ENCODE results near the gene NAA35. TPM values are rescaled to one million over a fixed set of nuclear protein-coding genes. Genes with fewer than 3 reads are reported as not detected.

The NAA35 gene
- total RNA-seq, 2 experiments from 2014 or later: 9.5 to 20.2 TPM

- Histone ChIP-seq H3K4me2 (ENCODE audit: low read length) (no peak overlapping the region), H3K9me3 (ENCODE audit: low read length) (no peaks in the 10 kb centered on the region), H3K4me1 (ENCODE audit: insufficient read depth, low read length, poor library complexity, severe bottlenecking) (no peaks in the 10 kb centered on the region), H3K36me3 (ENCODE audit: insufficient read depth, low read length) (peaks cover 88% of the 10 kb centered on the region), H3K79me2 (ENCODE audit: insufficient read depth, low read depth, low read length) (no peaks in the 10 kb centered on the region), H2AFZ (ENCODE audit: low read length) (no peak overlapping the region), H3K27ac (ENCODE audit: low read depth, low read length, poor library complexity, severe bottlenecking) (no peak overlapping the region), H4K20me1 (ENCODE audit: insufficient read depth, low read length) (no peaks in the 10 kb centered on the region), H3K4me3 (ENCODE audit: low read depth, low read length, poor library complexity, severe bottlenecking) (no peak overlapping the region), H3K9me2 (ENCODE audit: insufficient read depth, low read length) (no peaks in the 10 kb centered on the region)
- ChIA-PET CTCF (ENCODE audit: unreplicated experiment) (no interaction called here), POLR2A (no interaction called here)
- intact Hi-C loops (cut with micrococcal nuclease; ENCODE audit: unreplicated experiment): no loop called here
- no peak for DNase-seq (ENCODE audit: low spot score)
- BruUV-seq (replicated peaks): no TSS peak
- TF ChIP-seq CTCF (conservative IDR thresholded peaks at IDR 0.05; ENCODE audit: low read length) (no peak), EZH2phosphoT487 (IDR thresholded peaks at IDR 0.05; ENCODE audit: borderline replicate concordance, low read depth, low read length) (no peak)
Observed at GRCh38 chr9:85978496-85978895, 37.5 kb downstream of the NAA35 start.

- no peak for DNase-seq (ENCODE audit: low spot score)
- no peak overlapping the region for H2AFZ ChIP-seq (ENCODE audit: low read length)
- H3K36me3 ChIP-seq (ENCODE audit: insufficient read depth, low read length): peaks cover 79% of the 10 kb centered on the region
- no peaks in the 10 kb centered on the region for H3K79me2 ChIP-seq (ENCODE audit: insufficient read depth, low read depth, low read length)
- no peak overlapping the region for H3K4me2 ChIP-seq (ENCODE audit: low read length)
- POLR2A ChIA-PET: interaction anchor here (1.4 kb wide), 1 partner anchor 21 kb away, joined by 3 read pairs; no protein-coding TSS in a partner anchor
- H3K9me2 ChIP-seq (ENCODE audit: insufficient read depth, low read length): no peaks in the 10 kb centered on the region
- no peaks in the 10 kb centered on the region for H3K9me3 ChIP-seq (ENCODE audit: low read length)
- TF ChIP-seq CTCF (conservative IDR thresholded peaks at IDR 0.05; ENCODE audit: low read length): no peak
- no peak for TF ChIP-seq EZH2phosphoT487 (IDR thresholded peaks at IDR 0.05; ENCODE audit: borderline replicate concordance, low read depth, low read length)
- no peak overlapping the region for H3K4me3 ChIP-seq (ENCODE audit: low read depth, low read length, poor library complexity, severe bottlenecking)
- H3K27ac ChIP-seq (ENCODE audit: low read depth, low read length, poor library complexity, severe bottlenecking): no peak overlapping the region
- H3K4me1 ChIP-seq (ENCODE audit: insufficient read depth, low read length, poor library complexity, severe bottlenecking): no peaks in the 10 kb centered on the region
- no TSS peak for BruUV-seq (replicated peaks)
- intact Hi-C loops (cut with micrococcal nuclease; ENCODE audit: unreplicated experiment): no loop called here
- CTCF ChIA-PET (ENCODE audit: unreplicated experiment): no interaction called here
- no peaks in the 10 kb centered on the region for H4K20me1 ChIP-seq (ENCODE audit: insufficient read depth, low read length)
Observed at GRCh38 chr9:85981369-85981768, 40.4 kb downstream of the NAA35 start.

- CTCF ChIA-PET (ENCODE audit: unreplicated experiment): no interaction called here
- Histone ChIP-seq H3K4me1 (ENCODE audit: insufficient read depth, low read length, poor library complexity, severe bottlenecking) (no peaks in the 10 kb centered on the region), H3K4me2 (ENCODE audit: low read length) (no peak overlapping the region), H3K4me3 (ENCODE audit: low read depth, low read length, poor library complexity, severe bottlenecking) (no peak overlapping the region), H4K20me1 (ENCODE audit: insufficient read depth, low read length) (no peaks in the 10 kb centered on the region), H3K27ac (ENCODE audit: low read depth, low read length, poor library complexity, severe bottlenecking) (no peak overlapping the region), H3K36me3 (ENCODE audit: insufficient read depth, low read length) (peaks cover 52% of the 10 kb centered on the region), H3K79me2 (ENCODE audit: insufficient read depth, low read depth, low read length) (no peaks in the 10 kb centered on the region), H3K9me2 (ENCODE audit: insufficient read depth, low read length) (no peaks in the 10 kb centered on the region), H2AFZ (ENCODE audit: low read length) (no peak overlapping the region), H3K9me3 (ENCODE audit: low read length) (no peaks in the 10 kb centered on the region)
- intact Hi-C loops (cut with micrococcal nuclease; ENCODE audit: unreplicated experiment): no loop called here
- no peak for TF ChIP-seq CTCF (conservative IDR thresholded peaks at IDR 0.05; ENCODE audit: low read length)
- TF ChIP-seq EZH2phosphoT487 (IDR thresholded peaks at IDR 0.05; ENCODE audit: borderline replicate concordance, low read depth, low read length): no peak
- no TSS peak for BruUV-seq (replicated peaks)
- no peak for DNase-seq (ENCODE audit: low spot score)
- POLR2A ChIA-PET: interaction anchor here (0.9 kb wide), 1 partner anchor 13 kb away, joined by 3 read pairs; no protein-coding TSS in a partner anchor
Observed at GRCh38 chr9:85984457-85984856, 43.5 kb downstream of the NAA35 start.

All from OCI-LY7 (cell line).